NCI-H2171 treated with DMSO at 0.1 percent for 48 hours (cell line): ENCODE results near the gene CDKAL1.
"Not testable (repeated sequence)": the region's sequence is repeated elsewhere in the genome, so short reads cannot be mapped to it uniquely, and the experiment has no call there.

Experiments used
- DNase-seq: peaks from one replicate; lab custom pipeline; 2025; lab: John Stamatoyannopoulos, UW

CDKAL1 gene

DNA sequence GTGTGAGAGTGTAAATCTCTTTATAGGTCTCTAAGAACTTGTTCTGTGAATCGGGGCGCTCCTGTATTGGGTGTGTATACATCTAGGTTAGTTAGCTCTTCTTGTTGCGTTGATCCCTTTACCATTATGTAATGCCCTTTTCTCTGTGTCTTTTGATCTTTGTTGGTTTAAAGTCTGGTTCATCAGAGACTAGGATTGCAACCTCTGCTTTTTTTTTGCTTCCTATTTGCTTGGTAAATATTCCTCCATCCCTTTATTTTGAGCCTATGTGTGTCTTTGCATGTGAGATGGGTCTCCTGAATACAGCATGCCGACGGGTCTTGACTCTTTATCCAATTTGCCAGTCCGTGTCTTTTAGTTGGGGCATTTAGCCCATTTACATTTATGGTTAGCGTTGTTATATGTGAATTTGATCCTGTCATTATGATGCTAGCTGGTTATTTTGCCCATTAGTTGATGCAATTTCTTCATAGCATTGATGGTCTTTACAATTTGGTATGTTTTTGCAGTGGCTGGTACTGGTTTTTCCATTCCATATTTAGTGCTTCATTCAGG is 60.1 kb downstream of the CDKAL1 start:
- not testable (repeated sequence) for DNase-seq

DNA sequence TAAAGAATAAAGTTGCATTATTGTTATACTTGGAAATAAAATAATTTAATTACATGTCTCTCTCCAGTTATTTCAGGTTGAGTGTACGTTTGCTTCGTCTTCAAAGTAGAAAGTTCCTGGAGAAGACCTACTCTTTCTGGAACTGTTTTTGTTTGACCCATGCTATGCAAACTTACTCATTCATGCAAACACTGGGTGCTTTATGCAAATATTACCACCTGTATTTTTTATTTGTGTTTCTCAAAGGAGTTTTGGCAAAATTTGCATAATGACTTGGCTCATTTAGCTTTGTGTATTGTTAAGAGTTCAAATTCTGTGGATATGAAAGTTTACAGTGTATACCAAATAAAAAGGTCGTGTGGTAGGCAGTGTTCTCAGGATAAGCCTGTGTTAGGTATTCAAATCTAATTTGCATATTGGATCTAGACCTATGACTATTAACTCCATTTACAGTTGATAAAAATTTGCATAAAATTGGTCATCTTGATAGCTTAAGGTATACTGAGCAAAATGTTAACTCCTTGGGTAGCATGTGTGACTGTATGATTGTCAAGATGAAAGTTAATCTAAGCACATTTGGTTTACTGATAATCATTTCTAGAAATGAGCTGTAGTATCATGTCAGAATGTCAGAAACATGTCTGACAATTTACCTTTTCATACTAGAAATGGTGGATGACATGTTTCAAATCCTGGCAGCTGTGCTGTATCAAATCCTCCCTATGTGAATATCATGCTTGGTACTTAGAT is 65.2 kb downstream of the CDKAL1 start:
- no peak for DNase-seq

DNA sequence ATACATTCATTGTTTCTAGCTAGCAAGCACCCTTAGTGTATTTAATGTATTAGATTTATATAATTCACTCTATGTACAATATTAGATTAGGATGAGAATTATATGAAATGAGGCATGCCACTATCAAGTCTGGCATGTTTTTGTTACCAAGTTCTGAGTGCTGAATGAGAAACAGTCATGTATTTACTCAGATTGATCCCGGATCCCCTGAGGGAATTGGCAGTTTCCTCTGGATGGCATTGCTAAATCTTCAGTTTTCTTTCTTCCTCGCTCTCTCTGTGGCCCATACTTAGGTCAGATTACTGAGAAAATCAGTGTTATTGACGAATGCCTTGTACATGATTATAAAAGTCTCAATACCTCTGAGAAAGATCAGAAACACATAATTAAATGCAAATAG is 66.6 kb downstream of the CDKAL1 start:
- no peak for DNase-seq

DNA sequence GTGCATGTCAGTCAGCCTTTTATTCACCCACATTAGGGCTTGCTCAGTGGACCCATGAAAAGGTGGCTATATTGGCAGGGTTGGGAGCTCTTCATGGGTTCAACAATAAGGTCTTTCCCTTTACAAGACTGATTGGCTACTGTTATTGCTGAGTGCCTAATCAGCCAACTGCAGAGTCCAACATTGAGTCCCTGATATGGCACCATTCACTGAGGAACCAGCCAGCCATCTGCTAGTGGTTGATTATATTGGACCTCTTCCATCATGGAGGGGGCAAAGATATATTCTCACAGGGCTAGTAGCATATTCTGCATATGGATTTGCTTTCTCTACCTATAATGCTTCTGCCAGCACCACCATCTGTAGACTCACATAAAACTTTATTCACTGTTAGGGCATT is 69.9 kb downstream of the CDKAL1 start:
- DNase-seq, result no peak

DNA sequence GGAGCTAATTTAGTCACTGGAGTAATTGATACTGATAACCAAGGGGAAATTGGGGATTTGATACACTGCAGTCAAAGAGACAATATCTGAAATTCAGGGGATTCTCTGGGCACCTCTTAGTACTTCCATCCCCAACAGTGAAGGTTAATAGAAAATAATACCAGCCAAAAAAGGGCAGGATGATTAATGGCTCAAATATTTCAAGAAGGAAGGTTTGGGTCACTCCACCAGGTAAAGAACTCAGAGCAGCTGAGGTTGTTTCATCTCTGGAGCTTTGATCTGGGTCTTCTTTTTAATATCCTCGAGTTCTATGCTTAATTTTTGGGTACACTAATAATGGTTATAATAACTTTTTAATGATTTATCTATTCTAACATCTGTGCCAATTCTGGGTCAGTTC is 70.8 kb downstream of the CDKAL1 start:
- no peak for DNase-seq

DNA sequence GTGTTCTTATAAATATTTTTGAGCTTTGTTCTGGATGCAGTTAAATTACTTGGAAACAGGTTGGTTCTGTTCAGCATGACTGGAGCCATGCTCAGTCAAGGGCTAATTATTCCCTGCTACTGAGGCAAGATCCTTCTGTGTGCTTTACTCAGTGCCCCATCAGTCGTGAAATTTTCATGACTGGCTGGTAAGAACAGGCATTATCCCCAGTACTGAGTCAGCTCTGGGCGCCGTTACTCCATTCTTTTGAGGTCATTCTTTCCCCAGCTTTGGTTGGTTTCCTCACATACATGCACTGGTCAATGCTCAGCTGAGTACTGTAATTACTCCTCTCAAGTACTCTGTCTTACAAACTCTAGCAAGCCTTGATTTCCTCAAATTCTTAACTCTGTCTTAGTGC is 71.3 kb downstream of the CDKAL1 start:
- DNase-seq, result peak; percentile 50

DNA sequence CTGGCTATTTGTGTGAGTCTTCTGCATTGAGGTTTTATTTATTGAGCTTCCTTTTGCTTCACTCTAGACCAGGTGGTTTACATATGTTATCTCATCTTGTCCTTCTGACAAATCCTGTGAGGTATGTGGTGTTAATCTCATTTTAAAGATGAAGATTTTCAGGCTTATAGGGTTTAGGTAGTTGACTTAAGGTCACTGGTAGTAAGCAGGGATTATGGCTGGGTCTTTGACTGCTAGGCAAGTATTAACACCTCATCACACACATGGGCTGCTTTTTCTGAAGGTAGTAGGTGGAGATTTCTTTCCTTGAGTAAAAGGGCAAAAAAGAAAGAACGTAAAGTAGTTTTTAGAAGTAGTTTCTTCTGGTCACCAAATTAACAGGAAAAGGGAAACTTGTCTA is 72.6 kb downstream of the CDKAL1 start:
- DNase-seq, result no peak

DNA sequence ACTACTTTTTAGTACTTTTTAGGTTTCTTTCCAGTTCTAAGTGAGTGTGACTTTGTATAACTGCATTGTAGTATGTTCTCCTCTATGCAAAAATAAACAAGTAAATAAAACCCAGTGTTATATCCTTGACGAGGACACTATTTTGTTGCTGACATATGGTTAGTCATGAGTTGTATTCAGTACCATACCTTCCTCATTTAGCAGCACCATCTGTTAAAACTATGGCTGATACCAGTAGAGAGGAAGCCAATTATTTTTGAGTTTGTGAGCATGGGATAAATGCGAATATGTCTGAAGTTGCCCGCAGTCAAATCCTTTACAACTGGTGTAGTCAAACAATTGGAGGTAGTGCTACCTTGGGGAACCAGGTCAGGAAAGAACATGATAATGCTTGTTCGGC is 74.1 kb downstream of the CDKAL1 start:
- peak; percentile 95 for DNase-seq

DNA sequence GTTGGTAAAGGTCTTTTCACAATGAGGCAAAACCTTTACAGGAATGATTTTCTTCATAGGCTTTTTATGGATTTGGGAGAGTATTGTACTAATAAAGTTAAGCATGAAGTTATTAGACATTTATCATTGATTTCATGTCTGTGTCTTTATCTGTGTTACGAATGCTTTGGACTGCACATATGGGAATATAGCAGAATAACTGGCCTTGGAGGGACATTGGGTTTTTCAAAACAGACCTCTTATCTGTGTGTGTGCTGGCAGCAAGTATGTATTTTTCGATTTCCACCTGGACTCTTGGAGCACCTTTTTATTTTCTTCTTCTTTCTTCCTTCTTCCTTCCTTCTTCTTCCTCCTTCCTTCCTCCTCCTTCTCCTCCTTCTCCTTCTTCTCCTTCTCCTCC is 74.6 kb downstream of the CDKAL1 start:
- DNase-seq, result no peak

DNA sequence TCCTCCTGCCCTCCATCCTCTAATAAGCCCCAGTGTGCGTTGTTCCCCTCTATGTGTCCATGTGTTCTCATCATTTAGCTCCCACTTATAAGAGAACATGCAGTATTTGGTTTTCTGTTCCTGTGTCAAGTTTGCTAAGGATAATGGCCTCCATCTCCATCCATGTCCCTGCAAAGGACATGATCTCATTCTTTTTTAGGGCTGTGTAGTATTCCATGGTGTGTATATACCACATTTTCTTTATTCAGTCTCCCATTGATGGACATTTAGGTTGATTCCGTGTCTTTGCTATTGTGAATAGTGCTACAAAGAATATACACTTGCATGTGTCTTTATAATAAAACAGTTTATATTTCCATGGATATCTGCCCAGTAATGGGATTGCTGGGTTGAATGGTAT is 75.7 kb downstream of the CDKAL1 start:
- not testable (repeated sequence) for DNase-seq

DNA sequence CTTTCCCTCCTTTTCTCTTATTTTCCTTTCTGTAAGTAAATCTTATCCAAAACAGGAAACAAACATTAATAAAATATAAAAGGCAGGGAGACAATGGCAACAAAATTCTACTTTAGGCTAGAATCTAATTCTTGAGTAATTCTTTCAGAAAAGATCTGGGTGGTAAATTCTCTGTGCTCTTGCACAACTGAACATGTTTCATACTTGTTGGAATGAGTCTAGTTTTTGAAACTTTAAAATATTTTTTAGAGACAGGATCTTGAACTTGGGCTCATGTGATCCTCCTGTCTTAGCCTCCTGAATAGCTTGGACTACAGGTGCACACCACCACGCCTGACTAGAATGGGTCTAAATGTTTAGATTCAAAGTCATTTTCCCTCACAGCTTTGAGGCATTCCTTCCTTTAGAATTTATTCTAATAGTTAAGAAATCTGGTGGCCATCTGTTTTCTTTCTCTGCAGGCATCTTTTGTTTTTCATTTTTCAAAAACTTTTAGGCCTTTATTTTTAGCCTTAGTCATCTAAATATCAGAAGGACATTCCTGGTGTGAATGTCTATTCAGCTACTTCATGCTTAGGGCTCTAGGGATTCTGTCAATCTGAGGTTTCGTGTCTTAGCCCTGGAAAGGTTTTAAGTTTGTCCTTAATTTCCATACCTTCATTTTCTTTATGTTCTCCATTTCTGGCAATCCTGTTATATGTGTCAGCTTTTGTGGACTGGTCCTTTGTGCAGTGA is 76.5 kb downstream of the CDKAL1 start:
- DNase-seq, result no peak

DNA sequence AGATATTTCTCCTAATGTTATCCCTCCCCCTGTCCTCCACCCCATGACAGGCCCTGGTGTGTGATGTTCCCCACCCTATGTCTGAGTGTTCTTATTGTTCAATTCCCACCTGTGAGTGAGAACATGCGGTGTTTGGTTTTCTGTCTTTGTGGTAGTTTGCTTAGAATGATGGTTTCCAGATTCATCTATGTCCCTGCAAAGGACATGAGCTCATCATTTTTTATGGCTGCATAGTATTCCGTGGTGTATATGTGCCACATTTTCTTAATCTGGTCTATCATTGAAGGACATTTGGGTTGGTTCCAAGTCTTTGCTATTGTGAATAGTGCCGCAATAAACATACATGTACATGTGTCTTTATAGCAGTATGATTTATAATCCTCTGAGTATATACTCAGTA is 83.3 kb downstream of the CDKAL1 start:
- not testable (repeated sequence) for DNase-seq

DNA sequence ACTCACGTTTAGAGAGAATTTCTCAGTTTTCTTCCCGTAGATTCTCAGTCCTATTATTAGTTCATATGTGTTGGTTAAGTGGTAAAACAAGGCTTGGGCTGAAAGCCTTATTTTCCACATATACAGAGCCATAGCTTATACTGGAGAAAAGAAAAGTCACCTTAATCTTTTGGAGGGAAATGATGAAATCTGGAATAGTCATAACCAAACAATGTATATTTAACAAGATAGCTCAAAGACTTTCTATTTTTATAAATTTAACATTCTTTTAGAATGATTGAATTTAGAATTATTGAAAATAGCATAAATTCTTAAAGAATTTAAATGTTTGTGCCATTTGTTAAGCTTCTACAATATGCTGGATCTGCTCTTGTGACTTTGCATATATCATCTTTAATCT is 85.8 kb downstream of the CDKAL1 start:
- no peak for DNase-seq

DNA sequence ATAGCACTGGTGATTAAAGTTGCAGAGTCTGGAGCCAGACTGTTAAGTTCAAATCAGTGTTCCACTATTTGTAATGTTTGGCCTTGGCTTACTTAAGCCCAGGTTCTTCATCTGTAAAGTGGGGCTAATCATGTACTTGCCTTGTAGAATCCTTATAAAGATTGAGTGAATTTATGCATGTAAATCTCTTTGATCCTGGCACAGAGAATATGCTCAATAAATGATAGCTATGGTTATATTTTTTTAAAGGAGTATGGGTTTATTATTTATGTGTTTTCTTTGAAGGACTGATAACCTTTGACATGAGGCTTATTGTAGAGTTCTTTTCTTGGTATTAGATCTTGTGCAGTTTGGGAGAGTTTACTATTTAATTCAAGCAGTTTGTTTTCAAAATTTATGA is 89.5 kb downstream of the CDKAL1 start:
- DNase-seq, result no peak

DNA sequence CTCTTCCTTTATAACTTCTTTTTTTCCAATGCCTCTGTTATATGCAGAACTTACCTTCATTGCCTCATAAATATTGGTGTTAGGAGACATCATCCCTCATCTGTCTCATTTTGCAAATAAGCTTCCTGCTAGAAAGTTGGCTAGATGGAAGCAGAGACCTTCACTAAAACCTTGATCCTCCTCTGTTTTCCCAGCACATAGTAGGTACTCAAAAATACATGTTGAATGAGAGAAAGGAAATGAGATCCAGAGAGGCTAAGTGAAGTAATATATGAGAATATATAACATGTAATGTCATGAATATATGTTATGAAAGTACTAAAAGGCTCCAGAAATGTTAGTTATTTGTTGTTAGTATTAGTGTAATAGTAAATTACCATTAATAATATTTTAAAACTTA is 91.9 kb downstream of the CDKAL1 start:
- DNase-seq, result no peak

DNA sequence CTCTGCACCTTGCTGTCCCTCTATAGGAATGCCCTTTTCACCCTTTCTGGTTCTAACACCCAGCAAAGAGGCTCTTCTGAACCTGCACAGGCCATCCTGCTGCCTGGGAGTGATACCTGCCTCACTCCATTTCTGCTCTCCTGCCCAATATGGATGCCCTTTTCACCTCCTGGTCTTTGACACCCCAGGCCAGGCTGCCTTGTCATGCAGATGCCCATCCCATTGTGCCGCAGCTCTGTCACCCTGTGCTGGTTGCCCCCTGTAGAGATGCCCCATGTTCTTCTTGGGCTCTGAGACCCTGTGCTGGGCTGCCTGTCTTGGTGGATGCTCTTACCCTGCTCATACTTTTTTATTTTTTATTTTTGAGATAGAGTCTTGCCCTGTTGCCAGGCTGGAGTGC is 95.3 kb downstream of the CDKAL1 start:
- no peak for DNase-seq

DNA sequence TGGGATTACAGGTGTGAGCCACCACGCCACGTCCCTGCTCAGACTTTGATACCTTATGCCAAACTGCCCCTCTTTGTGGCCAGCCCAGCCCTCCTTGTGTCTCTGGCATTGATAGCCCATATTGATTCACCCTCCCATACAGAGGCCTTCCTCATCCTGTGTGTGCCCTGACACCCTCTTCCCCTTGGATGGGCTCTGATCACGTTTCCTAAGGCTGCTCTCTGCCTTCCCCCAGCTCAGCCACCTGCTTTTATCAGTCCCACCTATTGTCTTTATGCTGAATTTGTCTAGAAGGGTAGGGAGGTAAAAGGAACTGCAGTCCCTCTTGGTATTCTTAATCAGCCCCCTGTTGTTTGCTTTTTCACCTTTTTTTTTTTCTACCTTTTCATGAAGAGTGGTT is 95.9 kb downstream of the CDKAL1 start:
- DNase-seq, result peak; percentile 67

DNA sequence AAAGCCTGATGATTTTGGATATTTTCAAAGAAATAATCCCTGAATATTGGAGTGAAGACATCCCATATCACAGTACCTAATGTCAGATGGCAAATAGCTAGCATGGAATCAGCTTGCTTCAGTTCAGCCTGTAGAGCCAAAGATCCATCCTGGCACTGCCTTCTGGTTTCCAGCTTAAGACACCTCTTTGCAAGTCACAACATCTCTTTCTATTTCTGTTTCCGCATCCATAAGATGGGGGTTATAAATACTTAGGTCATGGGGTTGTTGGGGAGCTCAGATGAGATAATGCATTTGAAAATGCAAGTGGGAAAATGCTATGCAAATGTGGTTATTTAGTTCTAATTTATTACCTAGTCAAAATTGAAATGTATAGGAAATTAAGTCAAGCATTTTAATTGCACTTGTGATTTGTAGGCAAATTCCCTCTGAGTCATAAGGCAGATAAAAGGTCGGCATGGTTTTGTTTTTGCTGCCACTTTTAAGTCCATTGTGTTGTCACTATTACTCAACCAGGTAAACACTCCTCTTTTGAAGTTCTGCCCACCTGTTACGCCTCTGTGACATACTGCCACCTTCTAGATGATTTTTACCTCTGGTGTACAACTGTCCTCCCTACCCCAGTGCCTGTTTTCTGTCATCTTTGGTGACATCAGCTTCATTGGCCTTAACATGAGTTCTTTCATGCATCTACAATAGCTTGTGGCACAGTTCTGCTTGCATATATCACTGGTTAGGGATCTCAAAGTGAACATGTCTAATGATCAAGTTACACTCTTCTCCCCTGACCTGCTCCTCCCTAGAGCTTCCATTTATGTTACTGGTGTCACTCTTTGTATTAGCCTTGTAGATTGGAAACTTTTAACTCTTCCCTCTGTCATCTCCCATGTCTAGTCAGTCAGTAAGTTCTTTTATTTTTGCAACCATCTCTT is 96.6 kb downstream of the CDKAL1 start:
- DNase-seq, result peak; percentile 58

DNA sequence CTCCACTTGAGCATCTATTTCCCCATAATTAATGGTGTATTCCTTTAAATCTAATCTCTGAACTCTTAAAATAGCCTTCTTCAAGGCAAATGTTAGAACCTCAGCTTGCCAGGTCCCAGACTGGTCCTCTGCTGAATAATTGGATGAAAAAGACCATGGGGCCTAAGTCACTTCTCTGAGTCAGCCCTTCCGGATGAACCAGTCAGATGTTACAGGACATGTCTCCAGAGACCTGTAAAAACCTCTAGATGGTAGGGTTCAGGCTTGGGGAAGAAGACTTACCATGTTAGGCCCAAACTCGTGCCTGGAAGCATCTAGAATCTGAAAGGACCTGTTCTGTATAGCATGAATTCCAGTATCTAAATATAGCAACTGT is 97.3 kb downstream of the CDKAL1 start:
- peak; percentile 34 for DNase-seq

DNA sequence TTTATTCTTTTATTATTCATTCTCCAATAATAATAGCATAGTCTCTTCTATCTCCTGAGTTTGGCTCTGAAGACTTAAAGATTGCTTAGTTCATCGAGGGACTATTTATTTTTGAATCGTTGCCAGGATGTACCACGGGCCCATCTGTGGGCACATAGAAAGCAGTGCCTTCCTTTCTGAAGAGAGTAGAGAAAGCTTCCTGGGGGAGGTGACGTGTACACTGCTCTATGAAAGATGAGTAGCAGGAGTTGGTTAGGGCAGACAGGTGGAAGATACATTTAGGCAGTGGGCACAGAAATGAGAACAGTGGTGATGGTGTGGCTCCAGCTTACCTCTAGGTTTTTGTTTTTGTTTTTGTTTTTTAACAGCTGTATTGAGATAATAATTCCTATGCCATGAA is 98.4 kb downstream of the CDKAL1 start:
- peak; percentile 35 for DNase-seq

DNA sequence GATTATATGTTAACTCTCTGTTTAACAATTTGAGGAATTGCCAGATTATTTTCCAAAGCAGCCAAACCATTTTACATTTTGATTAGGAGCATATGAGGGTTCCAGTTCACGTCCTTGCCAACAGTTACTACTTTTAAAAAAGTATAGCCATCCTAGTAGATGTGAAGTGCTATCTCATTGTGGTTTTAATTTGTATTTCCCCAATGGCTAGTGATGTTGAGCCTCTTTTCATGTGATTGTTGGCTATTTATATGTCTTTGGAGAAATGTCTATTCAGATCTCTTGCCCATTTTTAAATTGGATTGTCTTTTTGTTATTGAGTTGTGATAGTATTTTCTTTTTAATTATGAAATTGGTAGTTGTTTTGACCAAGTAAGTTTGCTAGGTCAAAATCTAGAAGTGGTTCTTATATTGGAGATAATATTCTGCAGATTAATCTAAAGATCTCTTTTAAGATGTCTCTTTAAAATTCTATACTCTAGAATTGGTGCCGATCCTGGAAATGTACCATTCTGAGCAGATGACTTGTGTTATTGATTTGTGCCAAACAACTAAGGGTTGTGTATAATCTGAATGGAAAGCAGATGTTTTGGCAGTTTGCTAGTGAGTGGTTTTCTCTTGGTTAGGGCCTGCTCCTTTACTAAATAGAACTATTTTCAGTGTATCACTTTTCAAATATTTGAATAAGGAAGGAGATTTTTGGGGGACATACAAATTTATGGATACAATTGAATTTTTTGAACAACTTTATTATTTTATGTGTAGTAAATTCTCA is 99.5 kb downstream of the CDKAL1 start:
- DNase-seq, result no peak

DNA sequence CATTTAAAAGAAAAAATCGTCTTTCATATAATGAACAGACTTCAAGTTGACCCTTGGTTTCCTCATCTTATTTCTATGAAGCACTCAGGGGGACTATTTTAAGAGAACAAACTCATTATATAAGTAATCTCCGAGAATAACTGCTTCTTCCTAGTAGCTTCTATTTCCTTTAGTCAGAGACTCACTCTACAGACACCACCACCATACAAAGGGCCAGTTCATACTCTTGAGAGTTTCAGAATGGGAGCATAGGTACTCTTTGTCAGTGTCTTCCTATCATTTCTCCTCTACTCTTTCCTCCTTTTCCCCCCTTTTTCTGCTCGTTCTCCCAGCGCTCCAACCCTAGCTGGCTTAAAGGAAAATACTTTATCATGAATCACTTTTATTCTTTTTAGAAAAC is 104.9 kb downstream of the CDKAL1 start:
- DNase-seq, result no peak
